Stimulated activated CD4-positive, alpha-beta T cell treated with anti-CD3 and anti-CD28 coated beads, Interleukin-2, amount 100 ng/mL, for 24 hours (primary cell): ENCODE results near the gene RABL6.
A peak's percentile ranks its signal among the peaks of the same experiment; 100 is the strongest.
"Not testable (repeated sequence)": the region's sequence is repeated elsewhere in the genome, so short reads cannot be mapped to it uniquely, and the experiment has no call there.

Source experiments
- DNase-seq, 2 donors: peaks; one replicate each; pipeline ENCODE4 v3.0.0-alpha.2; 2020

Gene RABL6

GRCh38 chr9:136860933-136861873 is 53.5 kb downstream of the RABL6 start:
- DNase-seq: no peak

- DNase-seq: no peak
Observed at GRCh38 chr9:136861874-136862457, 54.2 kb downstream of the RABL6 start.

GRCh38 chr9:136862849-136863622 is 55.3 kb downstream of the RABL6 start:
- DNase-seq: no peak

- no peak for DNase-seq
Observed at GRCh38 chr9:136863623-136864273, 56.0 kb downstream of the RABL6 start.

GRCh38 chr9:136865041-136865767 is 57.5 kb downstream of the RABL6 start:
- no peak for DNase-seq

- DNase-seq: no peak
Observed at GRCh38 chr9:136865768-136866103, 58.0 kb downstream of the RABL6 start.

GRCh38 chr9:136866898-136867421 is 59.2 kb downstream of the RABL6 start:
- not testable (repeated sequence) for DNase-seq

GRCh38 chr9:136867480-136867879 is 59.7 kb downstream of the RABL6 start:
- DNase-seq: no peak

GRCh38 chr9:136867917-136868316 is 60.2 kb downstream of the RABL6 start:
- DNase-seq: no peak

- DNase-seq: no peak
Observed at GRCh38 chr9:136868644-136869043, 60.9 kb downstream of the RABL6 start.

GRCh38 chr9:136869611-136870010 is 61.9 kb downstream of the RABL6 start:
- not testable (repeated sequence) for DNase-seq

GRCh38 chr9:136875155-136875554 is 67.4 kb downstream of the RABL6 start:
- no peak for DNase-seq

GRCh38 chr9:136876476-136876875 is 68.7 kb downstream of the RABL6 start:
- no peak for DNase-seq

- DNase-seq: no peak
Observed at GRCh38 chr9:136880651-136881050, 72.9 kb downstream of the RABL6 start.

- peak; percentile 64 to 74 for DNase-seq
Observed at GRCh38 chr9:136881691-136882108, 74.0 kb downstream of the RABL6 start.

- peak; percentile 90 to 93 for DNase-seq
Observed at GRCh38 chr9:136882109-136882946, 74.6 kb downstream of the RABL6 start.

- not testable (repeated sequence) for DNase-seq
Observed at GRCh38 chr9:136882947-136883283, 75.2 kb downstream of the RABL6 start.

GRCh38 chr9:136883670-136884069 is 75.9 kb downstream of the RABL6 start:
- not testable (repeated sequence) for DNase-seq

- DNase-seq: peak; percentile 96 to 98
Observed at GRCh38 chr9:136885950-136886578, 78.3 kb downstream of the RABL6 start, which contains the start of gene TRAF2. TSS of gene TRAF2 (plus strand) at chr9:136886516. CDS start at chr9:136898741, 12,225 bp downstream.
